Activated T-helper 1 cell treated with anti-CD3 and anti-CD28 coated beads, Interleukin-12 subunit alpha, Interleukin-12 subunit beta, Interleukin-2, Interleukin-4 antibody, amounts not matched to agents 30 ng/mL and 10 ng/mL and 1 ng/mL, durations not matched to agents 14 hours and 24 hours and 36 hours (primary cell): ENCODE results near the gene SH3GL2. TPM values are rescaled to one million over a fixed set of nuclear protein-coding genes. Genes with fewer than 3 reads are reported as not detected.

Experiments
- DNase-seq: peaks from one replicate; pipeline ENCODE4 v3.0.0; 2021; ENCODE audit warnings: low spot score
- H3K27ac Mint-ChIP-seq: one replicate; pipeline ENCODE4 v1.8.0; 2021; ENCODE audit warnings: mild to moderate bottlenecking, mixed read lengths
- H3K27me3 Mint-ChIP-seq: one replicate; pipeline ENCODE4 v1.8.0; 2022; ENCODE audit warnings: mild to moderate bottlenecking, moderate library complexity, mixed read lengths; ENCODE audit not compliant: insufficient read depth
- H3K36me3 Mint-ChIP-seq: one replicate; pipeline ENCODE4 v1.8.0; 2021; ENCODE audit warnings: low read depth, mixed read lengths
- H3K4me1 Mint-ChIP-seq: one replicate; pipeline ENCODE4 v1.8.0; 2021; ENCODE audit warnings: low read depth, mixed read lengths
- H3K4me3 Mint-ChIP-seq: one replicate; pipeline ENCODE4 v1.8.0; 2021; ENCODE audit warnings: mild to moderate bottlenecking, moderate library complexity, mixed read lengths
- H3K9me3 Mint-ChIP-seq: one replicate; pipeline ENCODE4 v1.8.0; 2021; ENCODE audit warnings: mixed read lengths
- intact Hi-C: fragments of 100-400 bp; cut with micrococcal nuclease; formaldehyde crosslinking; loops from one replicate; pipeline ENCODE4 v1.15.1; 2024
- total RNA-seq: library from RNA; stranded (reverse); gene quantifications from 2 replicates; pipeline ENCODE4 v1.2.3, GENCODE V29; 2022

The SH3GL2 gene
- total RNA-seq, 1 donor from 2014 or later = not detected

DNA sequence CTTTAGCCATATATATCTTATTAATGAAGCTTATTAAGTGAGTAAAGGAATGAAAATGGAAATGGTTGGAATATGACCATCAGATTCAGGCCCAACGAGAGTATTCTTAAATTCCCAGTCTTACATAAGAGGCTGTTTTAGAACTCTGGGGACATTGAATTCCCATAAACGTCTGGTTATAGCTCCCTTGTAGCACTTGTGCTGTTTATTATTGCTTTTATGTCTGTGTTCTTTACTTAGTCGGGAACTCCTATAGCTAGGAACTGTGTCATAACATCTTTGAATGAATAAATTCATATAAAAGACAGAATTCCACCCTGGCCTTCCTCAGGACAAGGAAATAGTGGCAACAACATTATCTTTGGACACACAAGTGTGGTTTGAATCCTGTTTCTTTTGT lies 58.4 kb downstream of the SH3GL2 start:
- no peak overlapping the region for H3K4me3 Mint-ChIP-seq
- no peaks in the 10 kb centered on the region for H3K27me3 Mint-ChIP-seq
- H3K36me3 Mint-ChIP-seq = no peaks in the 10 kb centered on the region
- no peak overlapping the region for H3K27ac Mint-ChIP-seq
- H3K9me3 Mint-ChIP-seq = no peaks in the 10 kb centered on the region
- DNase-seq = no peak
- no peaks in the 10 kb centered on the region for H3K4me1 Mint-ChIP-seq
- intact Hi-C loops = no loop called here

DNA sequence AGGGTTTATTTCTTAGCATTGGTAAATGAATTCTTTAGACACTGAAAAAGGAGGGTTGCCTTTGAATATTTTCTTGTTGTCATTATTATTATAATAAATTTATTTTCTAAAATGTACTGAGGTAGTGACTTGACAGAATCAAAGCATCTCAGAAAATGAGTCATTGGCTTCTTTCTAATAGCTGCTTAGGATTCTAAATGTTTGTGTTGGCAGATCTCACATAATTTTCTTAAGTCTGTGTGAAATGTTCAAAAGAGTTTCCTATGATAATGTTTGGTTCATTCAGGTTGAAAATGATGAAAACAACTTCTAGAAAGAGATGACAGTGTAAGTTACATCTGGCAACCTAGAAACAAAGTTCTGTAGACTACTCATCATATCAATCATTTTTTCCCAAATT lies 69.7 kb downstream of the SH3GL2 start:
- DNase-seq = no peak
- Mint-ChIP-seq H3K4me3 (no peak overlapping the region), H3K9me3 (peaks cover 5% of the 10 kb centered on the region), H3K27me3 (no peaks in the 10 kb centered on the region), H3K36me3 (no peaks in the 10 kb centered on the region), H3K4me1 (no peaks in the 10 kb centered on the region), H3K27ac (no peak overlapping the region)
- intact Hi-C loops = no loop called here

GRCh38 chr9:17651725-17652124 lies 72.9 kb downstream of the SH3GL2 start:
- Mint-ChIP-seq H3K4me3 (no peak overlapping the region), H3K36me3 (no peaks in the 10 kb centered on the region), H3K4me1 (no peaks in the 10 kb centered on the region), H3K27ac (no peak overlapping the region), H3K9me3 (no peaks in the 10 kb centered on the region), H3K27me3 (no peaks in the 10 kb centered on the region)
- no peak for DNase-seq
- intact Hi-C loops = no loop called here

GRCh38 chr9:17653947-17654465 lies 75.1 kb downstream of the SH3GL2 start:
- intact Hi-C loops = no loop called here
- no peaks in the 10 kb centered on the region for H3K9me3 Mint-ChIP-seq
- no peak overlapping the region for H3K27ac Mint-ChIP-seq
- no peaks in the 10 kb centered on the region for H3K27me3 Mint-ChIP-seq
- no peaks in the 10 kb centered on the region for H3K4me1 Mint-ChIP-seq
- H3K4me3 Mint-ChIP-seq = no peak overlapping the region
- H3K36me3 Mint-ChIP-seq = no peaks in the 10 kb centered on the region
- no peak for DNase-seq

- DNase-seq = no peak
- Mint-ChIP-seq H3K36me3 (no peaks in the 10 kb centered on the region), H3K27me3 (no peaks in the 10 kb centered on the region), H3K27ac (no peak overlapping the region), H3K4me1 (no peaks in the 10 kb centered on the region), H3K9me3 (no peaks in the 10 kb centered on the region), H3K4me3 (no peak overlapping the region)
- intact Hi-C loops = no loop called here
Observed at GRCh38 chr9:17656889-17657288, 78.0 kb downstream of the SH3GL2 start.

DNA sequence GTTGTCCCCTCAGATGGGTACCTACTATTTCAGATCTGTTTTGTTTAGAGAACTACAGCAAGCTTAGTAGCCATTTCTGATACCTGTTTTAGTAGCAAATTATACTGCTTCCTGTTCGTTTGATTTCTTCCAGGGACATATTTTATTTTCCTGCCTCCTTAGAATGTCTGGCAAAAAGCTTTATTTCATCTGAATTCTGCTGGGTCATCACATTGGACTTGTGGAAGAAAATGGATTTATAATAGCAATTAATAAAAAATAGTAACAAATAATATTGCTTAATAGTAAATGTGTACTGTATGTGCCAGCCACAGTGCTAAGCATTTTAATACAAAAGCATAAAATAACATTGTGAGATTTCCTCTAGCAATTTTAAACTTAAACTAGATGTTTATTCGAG lies 79.4 kb downstream of the SH3GL2 start:
- no peak overlapping the region for H3K4me3 Mint-ChIP-seq
- no peaks in the 10 kb centered on the region for H3K4me1 Mint-ChIP-seq
- H3K27ac Mint-ChIP-seq = no peak overlapping the region
- H3K27me3 Mint-ChIP-seq = no peaks in the 10 kb centered on the region
- no peak for DNase-seq
- no peaks in the 10 kb centered on the region for H3K36me3 Mint-ChIP-seq
- intact Hi-C loops = no loop called here
- H3K9me3 Mint-ChIP-seq = no peaks in the 10 kb centered on the region

DNA sequence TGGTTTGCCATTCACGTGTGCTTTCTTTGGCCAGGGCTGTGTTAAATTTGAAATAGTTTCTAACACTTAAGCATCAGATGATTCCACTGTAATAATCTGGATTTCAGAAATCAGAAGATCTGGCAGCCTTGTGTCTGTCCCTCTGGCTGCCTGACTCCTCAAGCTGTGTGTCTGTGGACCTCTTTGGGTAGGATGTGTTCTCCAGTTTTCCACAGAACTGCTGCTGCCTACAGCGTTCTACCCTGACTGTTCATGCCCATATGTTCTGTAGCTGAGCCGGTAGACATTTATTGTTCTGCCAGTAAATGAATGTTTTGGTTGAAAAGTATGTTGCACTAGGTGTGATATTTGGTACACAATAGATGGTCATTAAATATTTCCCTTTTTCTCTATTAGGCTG lies 81.3 kb downstream of the SH3GL2 start:
- H3K36me3 Mint-ChIP-seq = no peaks in the 10 kb centered on the region
- intact Hi-C loops = no loop called here
- no peaks in the 10 kb centered on the region for H3K9me3 Mint-ChIP-seq
- H3K27me3 Mint-ChIP-seq = no peaks in the 10 kb centered on the region
- H3K4me3 Mint-ChIP-seq = no peak overlapping the region
- no peak for DNase-seq
- no peak overlapping the region for H3K27ac Mint-ChIP-seq
- no peaks in the 10 kb centered on the region for H3K4me1 Mint-ChIP-seq

GRCh38 chr9:17665450-17665849 lies 86.6 kb downstream of the SH3GL2 start:
- Mint-ChIP-seq H3K27me3 (no peaks in the 10 kb centered on the region), H3K27ac (no peak overlapping the region)
- intact Hi-C loops = no loop called here

DNA sequence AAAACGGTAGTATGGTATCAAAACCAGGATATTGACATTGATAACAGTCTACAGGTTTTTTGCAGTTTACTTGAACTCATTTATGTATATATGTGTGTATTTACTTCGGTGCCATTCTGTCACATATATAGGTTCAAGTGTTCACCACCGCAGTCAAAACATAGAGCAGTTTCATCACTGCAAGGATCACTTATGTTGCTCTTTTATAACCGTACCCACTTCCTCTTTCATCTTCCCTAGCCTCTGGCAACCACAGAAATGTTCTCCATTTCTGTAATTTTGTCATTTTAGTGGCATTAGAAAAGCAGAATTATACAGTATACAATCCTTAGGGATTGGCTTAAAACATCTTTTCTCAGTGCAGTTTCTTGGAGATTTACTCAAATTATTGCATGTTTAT lies 90.3 kb downstream of the SH3GL2 start:
- Mint-ChIP-seq H3K27ac (no peak overlapping the region), H3K9me3 (no peaks in the 10 kb centered on the region), H3K27me3 (no peaks in the 10 kb centered on the region), H3K4me1 (no peaks in the 10 kb centered on the region), H3K4me3 (no peak overlapping the region), H3K36me3 (no peaks in the 10 kb centered on the region)
- DNase-seq = no peak
- intact Hi-C loops = no loop called here

More at GRCh38 chr9:17665450-17665849, 86.6 kb downstream of the SH3GL2 start:
- Mint-ChIP-seq H3K4me3 (no peak overlapping the region), H3K4me1 (no peaks in the 10 kb centered on the region), H3K36me3 (no peaks in the 10 kb centered on the region), H3K9me3 (no peaks in the 10 kb centered on the region)
- no peak for DNase-seq

DNA sequence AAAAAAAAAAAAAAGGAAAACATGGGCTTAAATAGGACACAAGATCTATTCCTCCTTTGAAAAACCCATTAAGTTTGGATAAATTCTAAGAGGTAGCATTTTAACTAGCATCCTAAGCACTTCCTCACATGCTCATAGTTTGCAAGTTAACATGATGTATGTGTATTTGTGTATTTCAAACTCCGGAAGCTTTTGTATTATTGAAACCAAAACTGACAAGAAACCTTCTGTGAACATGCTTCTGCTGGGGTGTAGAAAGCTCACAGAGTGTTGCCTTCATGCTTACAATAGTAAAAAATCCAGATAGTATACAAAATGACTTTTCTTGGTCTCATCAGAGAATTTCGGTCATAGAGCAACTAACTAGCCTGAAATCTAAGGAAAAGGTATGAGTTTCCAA lies 103.8 kb downstream of the SH3GL2 start:
- no peak for DNase-seq

DNA sequence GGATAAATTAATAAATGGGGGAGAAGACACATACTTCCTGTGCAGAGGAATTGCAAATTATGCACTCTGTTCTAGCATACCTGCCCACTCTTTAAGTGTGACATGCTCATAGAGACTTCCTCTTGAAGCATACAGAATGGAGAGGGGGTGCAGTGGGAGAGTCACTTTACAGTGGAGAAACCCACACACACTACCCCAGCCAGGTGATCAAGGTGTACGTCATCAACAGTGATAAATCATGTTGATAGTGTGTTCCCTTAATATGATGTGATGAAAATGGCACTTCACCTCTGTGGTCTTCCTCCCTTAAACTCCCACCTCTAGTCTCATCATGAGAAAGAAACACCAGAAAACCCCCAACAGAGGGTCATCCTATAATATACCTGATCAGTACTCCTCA lies 110.0 kb downstream of the SH3GL2 start:
- Mint-ChIP-seq H3K36me3 (no peaks in the 10 kb centered on the region), H3K4me3 (no peak overlapping the region), H3K27ac (no peak overlapping the region), H3K9me3 (no peaks in the 10 kb centered on the region), H3K27me3 (no peaks in the 10 kb centered on the region), H3K4me1 (no peaks in the 10 kb centered on the region)
- no peak for DNase-seq
- intact Hi-C loops = no loop called here

More for the DNA sequence above, 103.8 kb downstream of the SH3GL2 start:
- Mint-ChIP-seq H3K27ac (no peak overlapping the region), H3K4me3 (no peak overlapping the region), H3K27me3 (no peaks in the 10 kb centered on the region), H3K9me3 (peaks cover 10% of the 10 kb centered on the region), H3K4me1 (no peaks in the 10 kb centered on the region), H3K36me3 (no peaks in the 10 kb centered on the region)
- intact Hi-C loops = no loop called here

DNA sequence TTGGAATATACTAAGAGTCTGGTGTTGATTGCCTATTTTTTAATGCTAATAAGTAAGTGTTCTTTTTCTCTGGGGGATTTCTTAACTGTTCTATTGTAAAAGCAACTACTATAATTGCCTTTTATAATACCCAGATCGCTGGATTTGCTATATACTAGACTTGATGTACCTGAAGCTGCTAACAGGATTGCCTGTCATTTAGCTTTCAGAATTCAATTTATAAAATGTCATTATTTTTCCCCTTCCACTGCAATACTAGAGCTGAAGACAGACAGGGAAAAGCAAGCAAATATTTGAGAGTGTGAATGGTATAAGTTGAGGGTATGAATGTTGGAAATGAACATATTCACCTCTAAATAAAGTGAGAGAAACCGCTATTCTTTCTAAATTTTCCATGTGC lies 115.5 kb downstream of the SH3GL2 start:
- Mint-ChIP-seq H3K4me1 (no peaks in the 10 kb centered on the region), H3K36me3 (no peaks in the 10 kb centered on the region), H3K27ac (no peak overlapping the region), H3K4me3 (no peak overlapping the region), H3K9me3 (no peaks in the 10 kb centered on the region), H3K27me3 (no peaks in the 10 kb centered on the region)
- no peak for DNase-seq
- intact Hi-C loops = no loop called here

GRCh38 chr9:17695482-17695881 lies 116.6 kb downstream of the SH3GL2 start:
- H3K36me3 Mint-ChIP-seq = no peaks in the 10 kb centered on the region
- H3K27me3 Mint-ChIP-seq = no peaks in the 10 kb centered on the region
- no peaks in the 10 kb centered on the region for H3K4me1 Mint-ChIP-seq
- no peaks in the 10 kb centered on the region for H3K9me3 Mint-ChIP-seq
- intact Hi-C loops = no loop called here
- DNase-seq = no peak
- no peak overlapping the region for H3K27ac Mint-ChIP-seq
- no peak overlapping the region for H3K4me3 Mint-ChIP-seq

- no peak for DNase-seq
- no peaks in the 10 kb centered on the region for H3K27me3 Mint-ChIP-seq
- no peak overlapping the region for H3K27ac Mint-ChIP-seq
- H3K36me3 Mint-ChIP-seq = no peaks in the 10 kb centered on the region
- H3K4me1 Mint-ChIP-seq = no peaks in the 10 kb centered on the region
- no peaks in the 10 kb centered on the region for H3K9me3 Mint-ChIP-seq
- no peak overlapping the region for H3K4me3 Mint-ChIP-seq
- intact Hi-C loops = no loop called here
Observed at GRCh38 chr9:17699615-17700330, 120.9 kb downstream of the SH3GL2 start.
